ENCODE data around the gene HIVEP1.

DNA sequence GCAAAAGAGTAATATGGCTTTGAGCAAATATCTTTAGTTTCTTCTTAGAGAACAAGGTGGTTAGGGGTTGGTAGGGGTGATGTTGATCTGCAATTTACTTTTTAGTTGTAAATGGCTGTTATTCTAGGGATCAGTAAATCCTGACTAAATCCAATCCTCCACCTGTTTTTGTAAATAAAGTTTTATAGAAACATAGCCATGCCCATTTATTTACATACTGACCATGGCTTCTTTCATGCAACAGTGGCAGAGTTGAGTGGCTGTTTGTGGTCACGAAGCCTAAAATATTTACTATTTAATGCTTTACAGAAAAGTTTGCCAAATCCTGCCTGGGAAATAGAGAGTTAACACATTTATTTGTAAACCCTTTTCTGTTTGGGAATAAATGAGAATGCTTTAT lies 14.7 kb downstream of the HIVEP1 start:
- TF ChIP-seq POU6F1 (CRISPR knock-in tag; IDR thresholded peaks at IDR 0.05; ENCODE audit: borderline replicate concordance, low read depth) (no peak), ZFP30 (CRISPR knock-in tag; IDR thresholded peaks at IDR 0.05) (no peak), CREB5 (CRISPR knock-in tag; IDR thresholded peaks at IDR 0.05; ENCODE audit: low read depth) (no peak), ZFP3 (CRISPR knock-in tag; IDR thresholded peaks at IDR 0.05) (no peak), ARNTL (CRISPR knock-in tag; IDR thresholded peaks at IDR 0.05; ENCODE audit: borderline replicate concordance, low read depth) (no peak)
- TF ChIP-seq, protein P1, sequence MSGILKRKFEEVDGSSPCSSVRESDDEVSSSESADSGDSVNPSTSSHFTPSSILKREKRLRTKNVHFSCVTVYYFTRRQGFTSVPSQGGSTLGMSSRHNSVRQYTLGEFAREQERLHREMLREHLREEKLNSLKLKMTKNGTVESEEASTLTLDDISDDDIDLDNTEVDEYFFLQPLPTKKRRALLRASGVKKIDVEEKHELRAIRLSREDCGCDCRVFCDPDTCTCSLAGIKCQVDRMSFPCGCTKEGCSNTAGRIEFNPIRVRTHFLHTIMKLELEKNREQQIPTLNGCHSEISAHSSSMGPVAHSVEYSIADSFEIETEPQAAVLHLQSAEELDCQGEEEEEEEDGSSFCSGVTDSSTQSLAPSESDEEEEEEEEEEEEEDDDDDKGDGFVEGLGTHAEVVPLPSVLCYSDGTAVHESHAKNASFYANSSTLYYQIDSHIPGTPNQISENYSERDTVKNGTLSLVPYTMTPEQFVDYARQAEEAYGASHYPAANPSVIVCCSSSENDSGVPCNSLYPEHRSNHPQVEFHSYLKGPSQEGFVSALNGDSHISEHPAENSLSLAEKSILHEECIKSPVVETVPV (CRISPR knock-in tag; IDR thresholded peaks at IDR 0.05): no peak
- TF ChIP-seq, protein P2, sequence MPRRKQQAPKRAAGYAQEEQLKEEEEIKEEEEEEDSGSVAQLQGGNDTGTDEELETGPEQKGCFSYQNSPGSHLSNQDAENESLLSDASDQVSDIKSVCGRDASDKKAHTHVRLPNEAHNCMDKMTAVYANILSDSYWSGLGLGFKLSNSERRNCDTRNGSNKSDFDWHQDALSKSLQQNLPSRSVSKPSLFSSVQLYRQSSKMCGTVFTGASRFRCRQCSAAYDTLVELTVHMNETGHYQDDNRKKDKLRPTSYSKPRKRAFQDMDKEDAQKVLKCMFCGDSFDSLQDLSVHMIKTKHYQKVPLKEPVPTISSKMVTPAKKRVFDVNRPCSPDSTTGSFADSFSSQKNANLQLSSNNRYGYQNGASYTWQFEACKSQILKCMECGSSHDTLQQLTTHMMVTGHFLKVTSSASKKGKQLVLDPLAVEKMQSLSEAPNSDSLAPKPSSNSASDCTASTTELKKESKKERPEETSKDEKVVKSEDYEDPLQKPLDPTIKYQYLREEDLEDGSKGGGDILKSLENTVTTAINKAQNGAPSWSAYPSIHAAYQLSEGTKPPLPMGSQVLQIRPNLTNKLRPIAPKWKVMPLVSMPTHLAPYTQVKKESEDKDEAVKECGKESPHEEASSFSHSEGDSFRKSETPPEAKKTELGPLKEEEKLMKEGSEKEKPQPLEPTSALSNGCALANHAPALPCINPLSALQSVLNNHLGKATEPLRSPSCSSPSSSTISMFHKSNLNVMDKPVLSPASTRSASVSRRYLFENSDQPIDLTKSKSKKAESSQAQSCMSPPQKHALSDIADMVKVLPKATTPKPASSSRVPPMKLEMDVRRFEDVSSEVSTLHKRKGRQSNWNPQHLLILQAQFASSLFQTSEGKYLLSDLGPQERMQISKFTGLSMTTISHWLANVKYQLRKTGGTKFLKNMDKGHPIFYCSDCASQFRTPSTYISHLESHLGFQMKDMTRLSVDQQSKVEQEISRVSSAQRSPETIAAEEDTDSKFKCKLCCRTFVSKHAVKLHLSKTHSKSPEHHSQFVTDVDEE (CRISPR knock-in tag; IDR thresholded peaks at IDR 0.05): no peak
